Neural cell (in vitro differentiated cells): ENCODE measurements around the gene LINGO4.

Experiments
- CTCF ChIP-seq: fragments of 450-650 bp; IDR thresholded peaks from 2 replicates; pipeline ENCODE4 v1.5.1; 2014; ENCODE audit warnings: antibody characterized with exemption, mild to moderate bottlenecking, moderate library complexity; ENCODE audit not compliant: poor library complexity, severe bottlenecking
- EZH2 ChIP-seq: fragments of 200-600, 300-800 bp; shearing (Covaris generic), sonication (generic); IDR thresholded peaks from 2 replicates; pipeline ENCODE4 v1.6.1; 2014; ENCODE audit warnings: antibody characterized with exemption, low read length, borderline replicate concordance, mild to moderate bottlenecking; ENCODE audit not compliant: insufficient read depth, poor library complexity, severe bottlenecking
- MXI1 ChIP-seq: fragments of 450-650 bp; conservative IDR thresholded peaks from 2 replicates; pipeline ENCODE4 v1.6.1; 2014; ENCODE audit warnings: antibody characterized with exemption, mild to moderate bottlenecking; ENCODE audit not compliant: poor library complexity, severe bottlenecking
- POLR2AphosphoS5 ChIP-seq: IDR thresholded peaks from 2 replicates; pipeline ENCODE4 v1.6.1; 2012
- RAD21 ChIP-seq: fragments of 450-650 bp; conservative IDR thresholded peaks from 2 replicates; pipeline ENCODE4 v1.6.1; 2014; ENCODE audit warnings: antibody characterized with exemption, mild to moderate bottlenecking, moderate library complexity
- REST ChIP-seq: IDR thresholded peaks from 2 replicates; pipeline ENCODE4 v1.6.1; 2012; ENCODE audit warnings: borderline replicate concordance
- SMC3 ChIP-seq: fragments of 450-650 bp; conservative IDR thresholded peaks from 2 replicates; pipeline ENCODE4 v1.6.1; 2014; ENCODE audit warnings: antibody characterized with exemption, mild to moderate bottlenecking, moderate library complexity; ENCODE audit not compliant: poor library complexity

- TF ChIP-seq POLR2AphosphoS5 (no peak), EZH2 (no peak), CTCF (no peak), RAD21 (no peak), MXI1 (no peak), REST (no peak), SMC3 (no peak)
Observed at GRCh38 chr1:151807131-151807530, 1.9 kb upstream of the LINGO4 start.
